A549 (cell line): Measurements from ENCODE around the gene TMPRSS9. TPM values are rescaled to one million over a fixed set of nuclear protein-coding genes. Genes with fewer than 3 reads are reported as not detected.

Source experiments
- ATAC-seq, 2 experiments: fragments of 200-7000 bp in 1 of 2; fragments of >200 bp in 1 of 2; cut with Nextera tagmentation in 1 of 2; cut with Tn5 transposase in 1 of 2; 3 replicates each; pipeline versions ENCODE4 v1.8.0 to v1.9.1; 2018 to 2020; ENCODE audit warnings: mild to moderate bottlenecking in 1 of 2, moderate library complexity in 1 of 2
- CTCF ChIA-PET: fragments of 300-600 bp; sonication (Branson Sonifier 250); formaldehyde crosslinking; extraction: SDS; loops from one replicate; lab custom pipeline; 2021; ENCODE audit warnings: antibody characterized with exemption, inconsistent platforms; lab: Yijun Ruan, JAX
- POLR2A ChIA-PET: fragments of 350-600 bp; formaldehyde crosslinking; extraction: SDS; loops from one replicate; lab custom pipeline; 2021; ENCODE audit warnings: antibody characterized with exemption, inconsistent platforms; lab: Yijun Ruan, JAX
- DNase-seq, 2 experiments: peaks; one replicate each; pipeline versions ENCODE4 v3.0.0 to v3.0.0-alpha.2; 2011 to 2016; ENCODE audit warnings: low read depth in 1 of 2, low spot score in 1 of 2
- FAIRE-seq: peaks from 2 replicates; lab custom pipeline; 2011; peaks lifted over from hg19 to GRCh38; lab: Jason Lieb, UNC
- H3K27ac ChIP-seq, 2 experiments: fragments of >200 bp; sonication (Bioruptor Twin); formaldehyde crosslinking; 3 replicates each; pipeline ENCODE4 v1.5.1; 2016 to 2017
- H3K4me1 ChIP-seq: fragments of >200 bp; sonication (Bioruptor Twin); formaldehyde crosslinking; 3 replicates; pipeline ENCODE4 v1.6.1; 2016
- H3K4me2 ChIP-seq: fragments of >200 bp; sonication (Bioruptor Twin); formaldehyde crosslinking; 3 replicates; pipeline ENCODE4 v1.6.1; 2016
- H3K4me3 ChIP-seq: fragments of >200 bp; sonication (Bioruptor Twin); formaldehyde crosslinking; 3 replicates; pipeline ENCODE4 v1.5.1; 2016
- H3K9me3 ChIP-seq: fragments of >200 bp; sonication (Bioruptor Twin); formaldehyde crosslinking; 3 replicates; pipeline ENCODE4 v1.6.1; 2016
- CHD2 ChIP-seq: fragments of 150-350 bp; IDR thresholded peaks from 2 replicates; pipeline ENCODE4 v1.6.1; 2014; ENCODE audit warnings: low read length; ENCODE audit not compliant: partially characterized antibody
- CTCF ChIP-seq: fragments of >200 bp; sonication (Bioruptor Twin); formaldehyde crosslinking; IDR thresholded peaks from 3 replicates; pipeline ENCODE4 v1.5.1; 2016
- ELK1 ChIP-seq: fragments of 150-350 bp; IDR thresholded peaks from 2 replicates; pipeline ENCODE4 v1.6.1; 2014; ENCODE audit warnings: low read depth, mild to moderate bottlenecking, low read length
- EP300 ChIP-seq, 2 experiments: fragments of >200 bp; sonication (Bioruptor Twin); formaldehyde crosslinking; IDR thresholded peaks; 2 replicates in 1 of 2; 3 replicates in 1 of 2; pipeline ENCODE4 v1.6.1; 2016 to 2017
- HEYL ChIP-seq: fragments of 250-450 bp; sonication (Bioruptor Pico); IDR thresholded peaks from 2 replicates; pipeline ENCODE4 v1.8.0; 2021; ENCODE audit warnings: mild to moderate bottlenecking, moderate library complexity
- HOXB13 ChIP-seq: fragments of 250-450 bp; sonication (Bioruptor Pico); IDR thresholded peaks from 2 replicates; pipeline ENCODE4 v1.5.0; 2020; ENCODE audit warnings: low read depth, mild to moderate bottlenecking, moderate library complexity
- MAX ChIP-seq: IDR thresholded peaks from 2 replicates; pipeline ENCODE4 v1.6.1; 2012
- MAZ ChIP-seq: fragments of 150-350 bp; IDR thresholded peaks from 2 replicates; pipeline ENCODE4 v1.6.1; 2014; ENCODE audit warnings: antibody characterized with exemption, low read depth, low read length, borderline replicate concordance
- PBX3 ChIP-seq: IDR thresholded peaks from 2 replicates; pipeline ENCODE4 v1.6.1; 2012
- REST ChIP-seq: fragments of 200-600 bp; sonication (generic); IDR thresholded peaks from 2 replicates; pipeline ENCODE4 v1.6.1; 2016; ENCODE audit warnings: antibody characterized with exemption, mild to moderate bottlenecking, moderate library complexity
- TP53 ChIP-seq: fragments of 250-450 bp; sonication (Bioruptor Pico); IDR thresholded peaks from 2 replicates; pipeline ENCODE4 v1.5.0; 2021; ENCODE audit warnings: mild to moderate bottlenecking, moderate library complexity
- ZNF302 ChIP-seq: fragments of 250-450 bp; sonication (Bioruptor Pico); IDR thresholded peaks from 2 replicates; pipeline ENCODE4 v1.9.0; 2021; ENCODE audit warnings: inconsistent platforms, mild to moderate bottlenecking, moderate library complexity
- WGBS: methylation state at CpG from one replicate; pipeline ENCODE4 v1.1.6; 2017; ENCODE audit errors: missing lambda C conversion rate; 5-methylcytosine and 5-hydroxymethylcytosine counted together
- polyA plus RNA-seq, 4 experiments: library from polyadenylated mRNA; depleted of rRNA in 3 of 4; stranded (reverse); fragments of >200 nt; fragmentation: RNase III in 1 of 4; extraction: RNeasy Plus Mini Kit Qiagen cat#74134 plus additional on column Dnase treatment in 1 of 4; gene quantifications; 2 replicates in 3 of 4; 3 replicates in 1 of 4; pipeline ENCODE4 v1.2.3, GENCODE V29; 2011 to 2017

TMPRSS9 gene
- polyA plus RNA-seq, 2 of the 4 experiments (the other 2 are of a cell fraction) = 0.01 TPM; not detected in 1

- CTCF ChIA-PET = no interaction called here
- no peak overlapping the region for H3K4me3 ChIP-seq
- no peak for ATAC-seq
- no peak overlapping the region for H3K27ac ChIP-seq
- TF ChIP-seq PBX3 (no peak), HOXB13 (CRISPR knock-in tag) (no peak), REST (no peak), EP300 (IDR thresholded peaks at IDR 0.05) (no peak), MAZ (no peak), ZNF302 (CRISPR knock-in tag) (no peak), TP53 (CRISPR knock-in tag) (no peak), CTCF (no peak)
- H3K4me1 ChIP-seq = peaks cover 22% of the 10 kb centered on the region
- POLR2A ChIA-PET = no interaction called here
- no peak overlapping the region for H3K4me2 ChIP-seq
- H3K9me3 ChIP-seq = no peaks in the 10 kb centered on the region
- no peak for FAIRE-seq
- WGBS = 88% methylated on average over 8 of the region's 17 CpGs
- DNase-seq = no peak
Measured at GRCh38 chr19:2332341-2333026, 27.6 kb upstream of the TMPRSS9 start.

- Histone ChIP-seq H3K4me2 (no peak overlapping the region), H3K27ac (no peak overlapping the region), H3K4me1 (peaks cover 20% of the 10 kb centered on the region), H3K4me3 (no peak overlapping the region), H3K9me3 (no peaks in the 10 kb centered on the region)
- TF ChIP-seq HEYL (no peak), MAX (no peak), PBX3 (no peak), CHD2 (no peak), ELK1 (no peak)
- DNase-seq (no peak), FAIRE-seq (no peak), ATAC-seq (no peak)
- ChIA-PET POLR2A (no interaction called here), CTCF (no interaction called here)
- WGBS = 92% methylated on average over 17 of the region's 27 CpGs
Measured at GRCh38 chr19:2333027-2333806, 26.8 kb upstream of the TMPRSS9 start.
